Measurements from ENCODE around the gene DLG2.

- TF ChIP-seq POLR2AphosphoS5 (IDR thresholded peaks at IDR 0.05) (no peak), CTCF (IDR thresholded peaks at IDR 0.05) (no peak), POLR2A (IDR thresholded peaks at IDR 0.05) (no peak)
Observed at GRCh38 chr11:83677730-83678129, 1949.4 kb downstream of the DLG2 start.

All from sigmoid colon (tissue), 4 donors.